ENCODE measurements around the gene ELL3.
A peak's percentile ranks its signal among the peaks of the same experiment; 100 is the strongest.

Gene ELL3

GRCh38 chr15:43793647-43794046, 16.9 kb upstream of the ELL3 start:
- no peaks in the 10 kb centered on the region for H3K9me3 Mint-ChIP-seq
- TF ChIP-seq CTCF (IDR thresholded peaks at IDR 0.05; ENCODE audit: unreplicated experiment in 3 of 3), result no peak
- peaks cover 46% of the 10 kb centered on the region for H3K36me3 Mint-ChIP-seq (ENCODE audit: low read depth)
- H3K27me3 Mint-ChIP-seq (ENCODE audit: low read depth), result no peaks in the 10 kb centered on the region
- H3K4me1 Mint-ChIP-seq, result peaks cover 45% of the 10 kb centered on the region
- peak overlapping the region; percentile 96 to 99 (median 99) for H3K4me3 Mint-ChIP-seq
- H3K27ac Mint-ChIP-seq, result peak overlapping the region; percentile 96 to 98 (median 97)

- Mint-ChIP-seq H3K4me1 (peaks cover 39% of the 10 kb centered on the region), H3K4me3 (peak overlapping the region; percentile 96 to 99 (median 99)), H3K36me3 (ENCODE audit: low read depth) (peaks cover 40% of the 10 kb centered on the region), H3K27ac (peak overlapping the region; percentile 96 to 98 (median 97)), H3K9me3 (no peaks in the 10 kb centered on the region), H3K27me3 (ENCODE audit: low read depth) (no peaks in the 10 kb centered on the region)
- no peak for TF ChIP-seq CTCF (IDR thresholded peaks at IDR 0.05; ENCODE audit: unreplicated experiment in 3 of 3)
Observed at GRCh38 chr15:43792761-43793476, 16.2 kb upstream of the ELL3 start.

- H3K27me3 Mint-ChIP-seq (ENCODE audit: low read depth), result no peaks in the 10 kb centered on the region
- peaks cover 39% of the 10 kb centered on the region for H3K4me1 Mint-ChIP-seq
- peaks cover 40% of the 10 kb centered on the region for H3K36me3 Mint-ChIP-seq (ENCODE audit: low read depth)
- no peak for TF ChIP-seq CTCF (IDR thresholded peaks at IDR 0.05; ENCODE audit: unreplicated experiment in 3 of 3)
- H3K27ac Mint-ChIP-seq, result peak within 1 kb of the TSS; percentile 96 to 98 (median 97)
- H3K4me3 Mint-ChIP-seq, result peak within 1 kb of the TSS; percentile 96 to 99 (median 99)
- H3K9me3 Mint-ChIP-seq, result no peaks in the 10 kb centered on the region
Observed at GRCh38 chr15:43791993-43792760, 15.4 kb upstream of the ELL3 start, which contains the start of gene SERF2. Gene SERF2, plus strand, starts transcription at chr15:43792320. Its CDS starts 57 bp downstream, at chr15:43792377.

- Mint-ChIP-seq H3K9me3 (no peaks in the 10 kb centered on the region), H3K27me3 (ENCODE audit: low read depth) (peaks cover 4% of the 10 kb centered on the region), H3K4me3 (no peak overlapping the region), H3K36me3 (ENCODE audit: low read depth) (peaks cover 15% of the 10 kb centered on the region), H3K4me1 (peaks cover 12% of the 10 kb centered on the region), H3K27ac (peak overlapping the region in 1 of 3 experiments; percentile 2)
- no peak for TF ChIP-seq CTCF (IDR thresholded peaks at IDR 0.05; ENCODE audit: unreplicated experiment in 3 of 3)
Observed at GRCh38 chr15:43789409-43789808, 12.6 kb upstream of the ELL3 start.

- Mint-ChIP-seq H3K4me1 (peaks cover 4% of the 10 kb centered on the region), H3K9me3 (peaks cover 3% of the 10 kb centered on the region), H3K27me3 (ENCODE audit: low read depth) (peaks cover 7% of the 10 kb centered on the region), H3K36me3 (ENCODE audit: low read depth) (no peaks in the 10 kb centered on the region), H3K27ac (no peak overlapping the region), H3K4me3 (peak overlapping the region in 2 of 3 experiments; percentile 6 to 42)
- no peak for TF ChIP-seq CTCF (IDR thresholded peaks at IDR 0.05; ENCODE audit: unreplicated experiment in 3 of 3)
Observed at GRCh38 chr15:43779016-43779415, 2.2 kb upstream of the ELL3 start.

Measured in nephron (organoid).